Loucy (cell line): ENCODE data around the gene LCOR.

Experiments
- CTCF ChIP-seq: fragments of 200-600 bp; sonication (generic); conservative IDR thresholded peaks from 2 replicates; pipeline ENCODE4 v1.5.1; 2014; ENCODE audit warnings: mild to moderate bottlenecking, antibody characterized with exemption, low read length
- EZH2phosphoT487 ChIP-seq: fragments of 200-600 bp; IDR thresholded peaks from 2 replicates; pipeline ENCODE4 v1.6.1; 2018; ENCODE audit warnings: antibody characterized with exemption, mild to moderate bottlenecking, moderate library complexity, borderline replicate concordance

GRCh38 chr10:96832721-96833219 lies 672 bp downstream of the LCOR start:
- TF ChIP-seq CTCF = no peak
- no peak for TF ChIP-seq EZH2phosphoT487
